ENCODE data around the gene ZRANB1.

ZRANB1 gene

DNA sequence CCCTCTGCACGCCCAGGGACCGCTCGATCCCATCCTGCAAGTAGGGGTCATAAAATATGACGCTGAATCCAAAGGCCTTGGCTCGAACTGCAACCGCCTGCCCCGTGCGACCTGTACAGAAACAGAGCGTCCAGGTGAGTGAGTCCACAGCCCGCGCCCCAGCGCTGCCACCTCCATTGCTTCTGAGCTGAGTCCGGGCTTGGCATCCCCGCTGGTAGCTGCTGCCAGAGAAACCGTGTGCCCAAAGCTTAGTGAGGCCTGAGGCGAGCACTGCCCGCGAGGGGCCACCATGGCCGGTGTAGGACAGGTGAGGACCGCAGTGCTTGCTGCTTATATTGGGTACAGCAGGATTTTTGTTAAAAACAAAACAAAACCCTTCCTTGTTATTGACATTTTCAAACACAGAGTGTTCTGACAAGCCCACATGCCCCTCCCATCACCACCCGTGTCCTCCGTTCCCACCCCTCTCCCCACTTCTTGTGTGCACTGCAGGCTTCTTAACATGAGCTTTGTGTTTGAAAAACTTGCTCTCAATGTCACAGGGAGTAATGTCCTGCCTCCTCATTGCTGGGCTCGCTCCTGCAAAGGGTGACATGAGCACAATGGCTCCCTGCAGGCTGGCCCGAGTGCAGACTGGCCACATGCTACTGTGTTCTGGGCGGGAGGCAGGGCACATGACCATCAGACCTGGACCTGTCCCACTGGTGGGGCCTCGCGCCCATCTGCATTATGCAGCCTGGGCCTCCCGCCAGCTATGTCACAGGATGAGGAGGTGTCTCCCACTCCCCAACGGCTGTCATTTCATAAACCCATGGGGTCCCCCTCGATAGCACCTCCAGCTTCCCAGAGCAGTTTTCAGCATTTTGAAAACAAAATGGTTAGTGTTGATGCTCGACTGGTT is 52.9 kb downstream of the ZRANB1 start:
- no peaks in the 10 kb centered on the region for H3K79me2 ChIP-seq (ENCODE audit: insufficient read depth, low read length)
- no peaks in the 10 kb centered on the region for H3K36me3 ChIP-seq (ENCODE audit: low read length)
- H3F3A ChIP-seq (ENCODE audit: insufficient read depth) = no peaks in the 10 kb centered on the region

DNA sequence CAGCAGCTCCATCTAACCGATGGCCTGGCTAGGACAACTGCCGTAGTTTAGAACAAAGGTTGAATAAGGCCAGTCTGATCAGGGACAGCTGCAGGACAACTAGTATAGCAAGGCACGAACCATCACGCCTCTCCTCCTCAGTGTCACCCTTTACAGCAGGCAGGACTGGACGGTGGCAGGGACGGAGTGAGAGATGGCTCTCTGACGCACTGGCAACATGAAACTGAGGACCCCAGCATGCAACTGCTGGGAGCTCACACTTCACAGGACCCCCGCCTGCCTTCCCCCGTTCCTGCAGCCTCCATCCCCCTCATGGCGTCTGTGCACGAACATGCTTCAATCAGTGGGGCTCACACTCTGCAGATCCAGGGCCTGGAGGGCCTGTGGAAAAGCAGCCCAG is 53.7 kb downstream of the ZRANB1 start:
- Histone ChIP-seq H3K9me3 (ENCODE audit: insufficient read depth, low read length) (no peaks in the 10 kb centered on the region), H2AFZ (ENCODE audit: low read depth, low read length, severe bottlenecking) (no peak overlapping the region), H3K9me2 (replicated peaks; ENCODE audit: insufficient read depth, low read length) (no peaks in the 10 kb centered on the region), H3K4me3 (ENCODE audit: insufficient read depth, low read length, poor library complexity, severe bottlenecking) (no peak overlapping the region), H3K27ac (ENCODE audit: low read depth, low read length) (no peak overlapping the region), H3K27me3 (ENCODE audit: low read length) (no peaks in the 10 kb centered on the region), H4K20me1 (ENCODE audit: low read depth, low read length) (no peaks in the 10 kb centered on the region), H3K9ac (ENCODE audit: low read length) (no peak overlapping the region), H3K79me2 (ENCODE audit: insufficient read depth, low read length) (no peaks in the 10 kb centered on the region), H3F3A (ENCODE audit: insufficient read depth) (no peaks in the 10 kb centered on the region), H3K36me3 (ENCODE audit: low read length) (no peaks in the 10 kb centered on the region), H3K4me2 (ENCODE audit: low read depth, low read length, poor library complexity, severe bottlenecking) (no peak overlapping the region)
- TF ChIP-seq, protein P1, sequence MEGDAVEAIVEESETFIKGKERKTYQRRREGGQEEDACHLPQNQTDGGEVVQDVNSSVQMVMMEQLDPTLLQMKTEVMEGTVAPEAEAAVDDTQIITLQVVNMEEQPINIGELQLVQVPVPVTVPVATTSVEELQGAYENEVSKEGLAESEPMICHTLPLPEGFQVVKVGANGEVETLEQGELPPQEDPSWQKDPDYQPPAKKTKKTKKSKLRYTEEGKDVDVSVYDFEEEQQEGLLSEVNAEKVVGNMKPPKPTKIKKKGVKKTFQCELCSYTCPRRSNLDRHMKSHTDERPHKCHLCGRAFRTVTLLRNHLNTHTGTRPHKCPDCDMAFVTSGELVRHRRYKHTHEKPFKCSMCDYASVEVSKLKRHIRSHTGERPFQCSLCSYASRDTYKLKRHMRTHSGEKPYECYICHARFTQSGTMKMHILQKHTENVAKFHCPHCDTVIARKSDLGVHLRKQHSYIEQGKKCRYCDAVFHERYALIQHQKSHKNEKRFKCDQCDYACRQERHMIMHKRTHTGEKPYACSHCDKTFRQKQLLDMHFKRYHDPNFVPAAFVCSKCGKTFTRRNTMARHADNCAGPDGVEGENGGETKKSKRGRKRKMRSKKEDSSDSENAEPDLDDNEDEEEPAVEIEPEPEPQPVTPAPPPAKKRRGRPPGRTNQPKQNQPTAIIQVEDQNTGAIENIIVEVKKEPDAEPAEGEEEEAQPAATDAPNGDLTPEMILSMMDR (IDR thresholded peaks at IDR 0.05; ENCODE audit: insufficient read depth, low read length, poor library complexity, severe bottlenecking) = no peak
- TF ChIP-seq EZH2phosphoT487 (conservative IDR thresholded peaks at IDR 0.05; ENCODE audit: low read length) = no peak

More for the DNA sequence above, 52.9 kb downstream of the ZRANB1 start:
- no peak overlapping the region for H2AFZ ChIP-seq (ENCODE audit: low read depth, low read length, severe bottlenecking)
- H3K4me2 ChIP-seq (ENCODE audit: low read depth, low read length, poor library complexity, severe bottlenecking) = no peak overlapping the region
- no peaks in the 10 kb centered on the region for H3K9me3 ChIP-seq (ENCODE audit: insufficient read depth, low read length)
- H4K20me1 ChIP-seq (ENCODE audit: low read depth, low read length) = no peaks in the 10 kb centered on the region
- no peak overlapping the region for H3K4me3 ChIP-seq (ENCODE audit: insufficient read depth, low read length, poor library complexity, severe bottlenecking)
- H3K27me3 ChIP-seq (ENCODE audit: low read length) = no peaks in the 10 kb centered on the region
- no peak overlapping the region for H3K9ac ChIP-seq (ENCODE audit: low read length)
- TF ChIP-seq, protein P1 (IDR thresholded peaks at IDR 0.05; ENCODE audit: insufficient read depth, low read length, poor library complexity, severe bottlenecking) = no peak
- H3K9me2 ChIP-seq (replicated peaks; ENCODE audit: insufficient read depth, low read length) = no peaks in the 10 kb centered on the region
- no peak overlapping the region for H3K27ac ChIP-seq (ENCODE audit: low read depth, low read length)

DNA sequence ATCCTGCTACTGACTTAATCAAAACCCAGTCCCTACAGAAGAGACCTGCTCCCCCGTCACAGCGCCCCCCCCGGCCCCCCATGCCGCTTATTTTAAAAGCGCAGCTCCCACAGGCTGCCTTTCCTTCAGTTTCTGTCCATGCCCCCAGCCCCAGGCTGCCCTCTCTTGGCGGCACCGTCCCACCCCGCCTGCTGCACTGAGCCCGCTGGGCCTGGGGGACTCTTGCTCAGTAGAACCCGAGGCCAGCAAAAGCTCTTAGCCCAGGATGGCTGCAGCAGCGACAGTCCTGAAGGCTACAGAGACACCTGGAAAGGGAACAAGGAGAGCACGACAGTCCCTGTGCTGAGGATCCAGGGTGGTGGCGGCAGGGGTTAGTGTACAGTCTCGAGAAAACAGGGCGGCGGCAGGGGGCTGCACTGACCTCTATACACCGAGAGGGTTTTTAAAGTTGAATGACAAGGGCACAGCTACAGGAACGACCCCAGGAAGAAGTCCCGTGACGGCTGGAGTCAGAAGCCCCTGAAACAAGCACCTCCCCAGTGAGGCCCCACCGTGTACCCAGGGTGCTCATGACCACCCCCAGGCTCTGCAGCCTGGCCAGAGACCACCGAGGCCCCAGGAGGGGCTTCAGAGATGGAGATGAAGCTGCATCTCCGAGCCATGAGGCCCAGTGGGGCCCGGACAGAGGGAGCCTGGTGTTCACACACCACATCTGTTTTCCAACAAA is 54.4 kb downstream of the ZRANB1 start:
- Histone ChIP-seq H3K36me3 (ENCODE audit: low read length) (no peaks in the 10 kb centered on the region), H3K4me3 (ENCODE audit: insufficient read depth, low read length, poor library complexity, severe bottlenecking) (no peak overlapping the region), H3K9ac (ENCODE audit: low read length) (no peak overlapping the region), H3F3A (ENCODE audit: insufficient read depth) (no peaks in the 10 kb centered on the region), H2AFZ (ENCODE audit: low read depth, low read length, severe bottlenecking) (no peak overlapping the region), H3K27me3 (ENCODE audit: low read length) (no peaks in the 10 kb centered on the region), H3K4me2 (ENCODE audit: low read depth, low read length, poor library complexity, severe bottlenecking) (no peak overlapping the region), H3K9me2 (replicated peaks; ENCODE audit: insufficient read depth, low read length) (no peaks in the 10 kb centered on the region), H3K27ac (ENCODE audit: low read depth, low read length) (no peak overlapping the region), H3K79me2 (ENCODE audit: insufficient read depth, low read length) (no peaks in the 10 kb centered on the region), H3K9me3 (ENCODE audit: insufficient read depth, low read length) (no peaks in the 10 kb centered on the region), H4K20me1 (ENCODE audit: low read depth, low read length) (no peaks in the 10 kb centered on the region)
- TF ChIP-seq, protein P1 (IDR thresholded peaks at IDR 0.05; ENCODE audit: insufficient read depth, low read length, poor library complexity, severe bottlenecking) = no peak
- no peak for TF ChIP-seq EZH2phosphoT487 (conservative IDR thresholded peaks at IDR 0.05; ENCODE audit: low read length)

Data from SU-DHL-6 (cell line).